Gastroesophageal sphincter (tissue), 3 donors: ENCODE measurements around the gene S1PR2.
"Not testable (repeated sequence)": the region's sequence is repeated elsewhere in the genome, so short reads cannot be mapped to it uniquely, and the experiment has no call there.

Experiments used
- CTCF ChIP-seq, 4 experiments: fragments of 200-600 bp in 2 of 4; fragments of 450-650 bp in 2 of 4; sonication (generic) in 1 of 4; IDR thresholded peaks; one replicate each; pipeline ENCODE4 v1.5.1; 2017 to 2019; ENCODE audit warnings: antibody characterized with exemption in 4 of 4, mild to moderate bottlenecking in 2 of 4, moderate library complexity in 2 of 4
- EP300 ChIP-seq: sonication (generic); formaldehyde crosslinking; IDR thresholded peaks from one replicate; pipeline ENCODE4 v1.6.1; 2017; ENCODE audit warnings: antibody characterized with exemption, mild to moderate bottlenecking
- POLR2A ChIP-seq, 2 donors: fragments of 450-650 bp; IDR thresholded peaks; one replicate each; pipeline ENCODE4 v1.6.1; 2017; ENCODE audit warnings: antibody characterized with exemption in 2 of 2, mild to moderate bottlenecking in 2 of 2, moderate library complexity in 1 of 2

DNA sequence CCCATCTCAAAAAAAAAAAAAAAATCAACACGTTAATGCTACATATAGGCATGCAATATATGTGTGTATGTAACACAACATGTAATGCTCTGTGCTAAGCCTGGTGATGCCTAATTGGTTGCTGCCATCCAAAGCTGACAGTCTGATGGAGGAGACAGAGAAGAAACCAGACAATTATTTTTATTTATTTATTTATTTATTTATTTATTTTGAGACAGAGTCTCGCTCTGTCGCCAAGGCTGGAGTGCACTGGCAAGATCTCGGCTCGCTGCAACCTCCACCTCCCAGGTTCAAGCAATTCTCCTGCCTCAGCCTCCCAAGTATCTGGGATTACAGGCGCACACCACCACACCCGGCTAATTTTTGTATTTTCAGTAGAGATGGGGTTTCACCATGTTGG is 4.3 kb upstream of the S1PR2 start:
- TF ChIP-seq CTCF (IDR thresholded peaks at IDR 0.05); POLR2A (IDR thresholded peaks at IDR 0.05); EP300: not testable (repeated sequence)
